Measurements from ENCODE around the gene VEGFC. TPM values are rescaled to one million over a fixed set of nuclear protein-coding genes. Genes with fewer than 3 reads are reported as not detected.
A peak's percentile ranks its signal among the peaks of the same experiment; 100 is the strongest.

VEGFC gene
- total RNA-seq, 1 experiment from 2014 or later = 11.1 TPM

DNA sequence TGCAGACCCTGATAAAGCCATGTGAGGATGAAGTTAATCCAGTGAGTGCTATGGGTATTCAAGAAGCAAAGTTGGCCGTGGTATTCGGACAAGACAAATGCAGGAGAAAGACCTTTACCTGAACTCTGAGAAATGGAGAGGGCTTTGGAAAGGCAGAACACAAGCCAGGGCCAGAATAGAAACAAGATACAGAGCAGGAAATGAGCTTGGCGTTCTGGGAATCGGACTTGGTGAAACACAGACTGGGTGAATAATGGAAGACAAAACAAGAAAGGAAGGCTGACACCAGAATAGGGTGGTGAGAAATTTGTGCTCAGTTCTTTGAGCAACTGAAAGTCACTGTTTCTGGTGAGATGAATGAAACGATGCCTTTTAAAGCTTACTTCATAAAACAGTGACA, 83.3 kb downstream of the VEGFC start:
- Mint-ChIP-seq H3K4me1 (ENCODE audit: insufficient read depth, unreplicated experiment) (peaks cover 11% of the 10 kb centered on the region), H3K9me3 (ENCODE audit: unreplicated experiment) (peaks cover 9% of the 10 kb centered on the region), H3K27me3 (ENCODE audit: insufficient read depth, unreplicated experiment) (no peaks in the 10 kb centered on the region), H3K27ac (ENCODE audit: low read depth, unreplicated experiment) (peak overlapping the region; percentile 4), H3K4me3 (ENCODE audit: unreplicated experiment) (no peak overlapping the region), H3K36me3 (ENCODE audit: insufficient read depth, unreplicated experiment) (no peaks in the 10 kb centered on the region)
- DNase-seq (ENCODE audit: unreplicated experiment) = no peak
- ChIA-PET CTCF (interaction anchor here (0.5 to 0.6 kb wide), 2 partner anchors 58 to 539 kb away, joined by 3 read pairs; no protein-coding TSS in a partner anchor), POLR2A (no interaction called here)
- no TSS peak for BruUV-seq (replicated peaks)
- intact Hi-C loops (cut with micrococcal nuclease) = loop anchor here (2.0 kb wide), 1 partner anchor 267 kb away; no protein-coding TSS in a partner anchor
- TF ChIP-seq, protein P1, sequence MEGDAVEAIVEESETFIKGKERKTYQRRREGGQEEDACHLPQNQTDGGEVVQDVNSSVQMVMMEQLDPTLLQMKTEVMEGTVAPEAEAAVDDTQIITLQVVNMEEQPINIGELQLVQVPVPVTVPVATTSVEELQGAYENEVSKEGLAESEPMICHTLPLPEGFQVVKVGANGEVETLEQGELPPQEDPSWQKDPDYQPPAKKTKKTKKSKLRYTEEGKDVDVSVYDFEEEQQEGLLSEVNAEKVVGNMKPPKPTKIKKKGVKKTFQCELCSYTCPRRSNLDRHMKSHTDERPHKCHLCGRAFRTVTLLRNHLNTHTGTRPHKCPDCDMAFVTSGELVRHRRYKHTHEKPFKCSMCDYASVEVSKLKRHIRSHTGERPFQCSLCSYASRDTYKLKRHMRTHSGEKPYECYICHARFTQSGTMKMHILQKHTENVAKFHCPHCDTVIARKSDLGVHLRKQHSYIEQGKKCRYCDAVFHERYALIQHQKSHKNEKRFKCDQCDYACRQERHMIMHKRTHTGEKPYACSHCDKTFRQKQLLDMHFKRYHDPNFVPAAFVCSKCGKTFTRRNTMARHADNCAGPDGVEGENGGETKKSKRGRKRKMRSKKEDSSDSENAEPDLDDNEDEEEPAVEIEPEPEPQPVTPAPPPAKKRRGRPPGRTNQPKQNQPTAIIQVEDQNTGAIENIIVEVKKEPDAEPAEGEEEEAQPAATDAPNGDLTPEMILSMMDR (IDR thresholded peaks at IDR 0.05; ENCODE audit: unreplicated experiment) = no peak

DNA sequence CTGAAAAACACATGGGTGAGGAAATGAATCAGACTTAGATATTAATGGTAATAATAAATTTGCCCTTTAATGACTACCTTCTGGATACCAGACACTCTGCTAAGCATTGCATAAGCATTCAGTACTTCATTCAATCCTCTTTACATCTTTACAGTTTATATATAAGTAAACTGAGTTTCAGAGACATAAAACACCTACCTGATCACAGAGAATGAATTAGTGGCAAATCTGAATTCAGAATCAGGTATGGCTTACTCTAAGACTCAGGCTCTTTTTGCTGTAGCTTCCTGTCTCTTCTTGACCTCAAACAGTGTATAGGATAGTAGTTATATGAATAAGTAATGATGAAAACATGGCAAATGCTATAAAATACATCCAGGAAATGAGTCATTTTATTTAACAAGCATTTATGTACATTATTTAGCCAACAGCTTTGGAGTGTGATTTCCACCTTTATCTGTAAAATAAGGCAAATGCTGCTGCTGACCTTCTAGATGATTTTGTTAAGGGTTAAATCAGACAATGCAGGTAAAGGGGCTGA, 83.9 kb downstream of the VEGFC start:
- peaks cover 11% of the 10 kb centered on the region for H3K4me1 Mint-ChIP-seq (ENCODE audit: insufficient read depth, unreplicated experiment)
- intact Hi-C loops (cut with micrococcal nuclease) = loop anchor here (2.0 kb wide), 1 partner anchor 266 kb away; no protein-coding TSS in a partner anchor
- TF ChIP-seq, protein P1 (IDR thresholded peaks at IDR 0.05; ENCODE audit: unreplicated experiment) = no peak
- no TSS peak for BruUV-seq (replicated peaks)
- CTCF ChIA-PET = no interaction called here
- H3K27me3 Mint-ChIP-seq (ENCODE audit: insufficient read depth, unreplicated experiment) = no peaks in the 10 kb centered on the region
- peak overlapping the region; percentile 4 for H3K27ac Mint-ChIP-seq (ENCODE audit: low read depth, unreplicated experiment)
- peaks cover 7% of the 10 kb centered on the region for H3K9me3 Mint-ChIP-seq (ENCODE audit: unreplicated experiment)
- H3K36me3 Mint-ChIP-seq (ENCODE audit: insufficient read depth, unreplicated experiment) = no peaks in the 10 kb centered on the region
- DNase-seq (ENCODE audit: unreplicated experiment) = peak; percentile 3
- H3K4me3 Mint-ChIP-seq (ENCODE audit: unreplicated experiment) = no peak overlapping the region
- POLR2A ChIA-PET = no interaction called here

DNA sequence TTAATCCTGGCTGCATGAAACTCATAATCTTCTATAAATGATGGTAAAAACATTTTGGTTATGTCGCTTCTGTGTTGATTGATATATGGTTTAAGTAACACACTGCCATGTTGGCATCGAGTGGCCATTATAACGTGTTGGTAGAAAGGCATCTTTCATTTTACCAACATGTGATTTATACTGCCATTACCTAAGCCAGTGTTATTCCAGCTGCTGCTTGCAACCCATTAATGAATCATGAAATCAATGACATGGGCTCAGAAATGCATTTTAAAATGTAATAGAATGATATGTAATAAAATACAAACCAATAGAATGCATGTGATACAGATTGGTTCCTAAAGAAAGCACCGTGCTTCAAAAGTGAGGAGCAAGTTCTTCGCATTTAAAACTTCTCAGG, 102.0 kb downstream of the VEGFC start:
- Mint-ChIP-seq H3K36me3 (ENCODE audit: insufficient read depth, unreplicated experiment) (peaks cover 22% of the 10 kb centered on the region), H3K27me3 (ENCODE audit: insufficient read depth, unreplicated experiment) (no peaks in the 10 kb centered on the region), H3K9me3 (ENCODE audit: unreplicated experiment) (no peaks in the 10 kb centered on the region), H3K27ac (ENCODE audit: low read depth, unreplicated experiment) (no peak overlapping the region), H3K4me3 (ENCODE audit: unreplicated experiment) (no peak overlapping the region), H3K4me1 (ENCODE audit: insufficient read depth, unreplicated experiment) (no peaks in the 10 kb centered on the region)
- DNase-seq (ENCODE audit: unreplicated experiment) = no peak
- BruUV-seq (replicated peaks) = no TSS peak
- ChIA-PET CTCF (no interaction called here), POLR2A (no interaction called here)
- intact Hi-C loops (cut with micrococcal nuclease) = no loop called here
- TF ChIP-seq, protein P1 (IDR thresholded peaks at IDR 0.05; ENCODE audit: unreplicated experiment) = no peak

DNA sequence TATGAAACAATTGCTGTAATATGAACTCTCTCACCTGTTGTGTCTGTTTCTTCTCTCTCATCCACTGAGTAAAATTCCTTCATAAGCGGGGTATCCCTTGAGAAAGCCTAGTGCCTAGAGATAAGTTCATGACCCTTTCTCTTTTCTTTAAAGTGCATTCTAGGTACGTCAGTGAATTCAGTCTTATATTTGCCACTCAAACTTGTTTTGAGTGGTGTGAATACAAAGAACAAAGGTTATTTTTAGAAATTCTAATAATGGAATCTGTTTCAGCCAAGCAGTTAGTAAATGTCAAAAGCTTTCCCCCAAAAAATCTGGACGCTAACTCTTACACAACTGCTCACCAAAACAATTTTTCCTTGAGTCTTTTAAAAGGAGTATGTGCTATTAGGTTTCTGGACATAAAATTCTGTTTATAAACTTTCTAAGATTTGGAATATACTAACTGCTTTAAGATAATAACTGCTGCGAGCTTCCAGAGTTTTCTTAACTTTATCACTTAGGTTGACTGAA, 112.0 kb downstream of the VEGFC start:
- peaks cover 13% of the 10 kb centered on the region for H3K36me3 Mint-ChIP-seq (ENCODE audit: insufficient read depth, unreplicated experiment)
- TF ChIP-seq, protein P1 (IDR thresholded peaks at IDR 0.05; ENCODE audit: unreplicated experiment) = no peak
- CTCF ChIA-PET = interaction anchor here (0.6 kb wide), 1 partner anchor 20 kb away, joined by 4 read pairs; no protein-coding TSS in a partner anchor

More for the DNA sequence above, 112.0 kb downstream of the VEGFC start:
- no peaks in the 10 kb centered on the region for H3K27me3 Mint-ChIP-seq (ENCODE audit: insufficient read depth, unreplicated experiment)
- DNase-seq (ENCODE audit: unreplicated experiment) = no peak
- no peaks in the 10 kb centered on the region for H3K4me1 Mint-ChIP-seq (ENCODE audit: insufficient read depth, unreplicated experiment)
- no TSS peak for BruUV-seq (replicated peaks)
- POLR2A ChIA-PET = no interaction called here
- intact Hi-C loops (cut with micrococcal nuclease) = no loop called here
- H3K27ac Mint-ChIP-seq (ENCODE audit: low read depth, unreplicated experiment) = no peak overlapping the region
- no peaks in the 10 kb centered on the region for H3K9me3 Mint-ChIP-seq (ENCODE audit: unreplicated experiment)
- no peak overlapping the region for H3K4me3 Mint-ChIP-seq (ENCODE audit: unreplicated experiment)
